HG03196 (cell line): ENCODE measurements around the gene ZNF219.

Experiments used
- ATAC-seq: cut with Tn5 transposase; IDR thresholded peaks from one replicate; pipeline ENCODE4 v1.9.1; 2021; ENCODE audit not compliant: unreplicated experiment

ZNF219 gene

GRCh38 chr14:21069388-21070082, 28.9 kb downstream of the ZNF219 start:
- ATAC-seq, result no peak

- ATAC-seq, result no peak
Measured at GRCh38 chr14:21068521-21069387, 29.7 kb downstream of the ZNF219 start.

GRCh38 chr14:21066882-21067502, 31.5 kb downstream of the ZNF219 start:
- ATAC-seq, result no peak

GRCh38 chr14:21063479-21063878, 35.0 kb downstream of the ZNF219 start:
- no peak for ATAC-seq

GRCh38 chr14:21061347-21061668, 37.1 kb downstream of the ZNF219 start:
- ATAC-seq, result no peak

GRCh38 chr14:21060614-21061346, 37.7 kb downstream of the ZNF219 start:
- ATAC-seq, result no peak

GRCh38 chr14:21059842-21060613, 38.4 kb downstream of the ZNF219 start:
- ATAC-seq, result no peak

GRCh38 chr14:21058903-21059302, 39.6 kb downstream of the ZNF219 start:
- ATAC-seq, result no peak

GRCh38 chr14:21057803-21058675, 40.4 kb downstream of the ZNF219 start, which contains the start of gene RNASE8:
TSS of gene RNASE8 (plus strand) at chr14:21057822. CDS start at chr14:21057893, 71 bp downstream.
- ATAC-seq, result no peak

- ATAC-seq, result no peak
Measured at GRCh38 chr14:21056520-21057163, 41.8 kb downstream of the ZNF219 start.

- no peak for ATAC-seq
Measured at GRCh38 chr14:21055432-21056117, 42.9 kb downstream of the ZNF219 start.

- no peak for ATAC-seq
Measured at GRCh38 chr14:21054768-21055145, 43.7 kb downstream of the ZNF219 start.

GRCh38 chr14:21054123-21054767, 44.2 kb downstream of the ZNF219 start:
- no peak for ATAC-seq

GRCh38 chr14:21053184-21054122, 45.0 kb downstream of the ZNF219 start:
- no peak for ATAC-seq

- ATAC-seq, result no peak
Measured at GRCh38 chr14:21050597-21050996, 47.9 kb downstream of the ZNF219 start.

GRCh38 chr14:21049271-21049673, 49.2 kb downstream of the ZNF219 start:
- ATAC-seq, result no peak

- ATAC-seq, result no peak
Measured at GRCh38 chr14:21048638-21049037, 49.8 kb downstream of the ZNF219 start.
